Mucosa of rectum (tissue), 2 donors: ENCODE data around the gene PIAS4.

Experiments used
- H3K27ac ChIP-seq, 2 donors: one replicate each; pipeline ENCODE4 v1.7.0; 2013; ENCODE audit warnings: inconsistent platforms in 2 of 2, low read depth in 2 of 2, low read length in 2 of 2
- H3K27me3 ChIP-seq, 2 donors: one replicate each; pipeline ENCODE4 v1.7.0; 2013; ENCODE audit warnings: low read length in 2 of 2; ENCODE audit not compliant: control insufficient read depth in 2 of 2, insufficient read depth in 2 of 2
- H3K36me3 ChIP-seq, 2 donors: one replicate each; pipeline ENCODE4 v1.7.0; 2013; ENCODE audit warnings: low read length in 2 of 2; ENCODE audit not compliant: control insufficient read depth in 2 of 2, insufficient read depth in 2 of 2
- H3K4me1 ChIP-seq, 2 donors: one replicate each; pipeline ENCODE4 v1.7.0; 2013; ENCODE audit warnings: low read length in 2 of 2, mild to moderate bottlenecking in 1 of 2; ENCODE audit not compliant: control insufficient read depth in 2 of 2, insufficient read depth in 2 of 2
- H3K4me3 ChIP-seq, 2 donors: one replicate each; pipeline ENCODE4 v1.7.0; 2013; ENCODE audit warnings: low read length in 2 of 2
- H3K9ac ChIP-seq, 2 donors: one replicate each; pipeline ENCODE4 v1.7.0; 2013; ENCODE audit warnings: low read length in 2 of 2, low read depth in 1 of 2, mild to moderate bottlenecking in 1 of 2
- H3K9me3 ChIP-seq, 2 donors: one replicate each; pipeline ENCODE4 v1.7.0; 2013; ENCODE audit warnings: low read length in 2 of 2; ENCODE audit not compliant: control insufficient read depth in 2 of 2
- donor health status: healthy.
- donor health status: Normal muscosa, but diverticular disease.

Gene PIAS4

DNA sequence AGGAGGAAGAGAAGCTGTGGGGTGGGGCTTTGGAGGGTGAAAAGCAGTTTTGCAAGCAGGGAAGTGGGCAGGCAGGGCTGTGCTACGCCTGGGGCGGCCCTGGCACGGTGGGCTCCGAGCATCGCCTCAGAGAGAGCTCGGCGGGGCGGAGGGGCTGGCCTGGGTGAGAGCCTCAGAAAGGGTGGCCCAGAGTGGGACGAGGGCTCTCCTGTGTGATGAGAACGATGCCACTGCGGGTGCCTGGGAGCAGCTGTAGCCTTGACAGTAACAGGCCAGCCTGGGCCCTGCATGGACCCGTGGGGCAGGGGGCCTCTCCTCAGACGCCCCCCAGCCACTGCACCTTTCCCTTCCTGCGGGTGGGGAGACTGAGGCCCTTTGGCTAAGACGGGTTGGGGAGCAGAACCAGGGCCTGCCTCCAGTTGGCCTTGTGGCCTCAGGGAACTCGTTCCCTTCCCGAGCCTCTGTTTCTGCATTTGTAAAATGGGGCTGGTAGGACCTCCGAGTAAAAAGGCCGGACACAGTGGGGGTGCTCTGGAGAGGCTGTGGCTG lies 27.6 kb downstream of the PIAS4 start:
- no peaks in the 10 kb centered on the region for H3K9me3 ChIP-seq
- H3K27me3 ChIP-seq: no peaks in the 10 kb centered on the region
- H3K36me3 ChIP-seq: peaks cover 24 to 39% of the 10 kb centered on the region in 2 donors
- H3K4me1 ChIP-seq: no peaks in the 10 kb centered on the region
- no peak overlapping the region for H3K27ac ChIP-seq
- no peak overlapping the region for H3K4me3 ChIP-seq
- no peak overlapping the region for H3K9ac ChIP-seq

DNA sequence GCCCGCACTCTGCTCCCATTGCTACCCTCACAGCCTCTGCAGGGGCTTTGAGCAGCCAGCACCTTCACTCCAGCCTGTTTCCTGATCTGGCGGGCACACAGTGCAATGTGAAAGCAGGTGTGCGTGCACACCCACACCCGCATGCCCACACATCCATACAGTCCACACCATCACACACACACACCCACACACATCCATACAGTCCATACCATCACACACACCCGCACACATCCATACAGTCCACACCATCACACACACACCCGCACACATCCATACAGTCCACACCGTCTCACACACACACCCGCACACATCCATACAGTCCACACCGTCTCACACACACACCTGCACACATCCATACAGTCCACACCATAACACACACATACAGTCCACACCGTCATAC lies 28.0 kb downstream of the PIAS4 start:
- Histone ChIP-seq H3K9ac (no peak overlapping the region), H3K36me3 (peaks cover 24 to 41% of the 10 kb centered on the region in 2 donors)

GRCh38 chr19:4036576-4037300 lies 29.2 kb downstream of the PIAS4 start:
- Histone ChIP-seq H3K27me3 (no peaks in the 10 kb centered on the region), H3K4me1 (no peaks in the 10 kb centered on the region), H3K9ac (no peak overlapping the region), H3K4me3 (no peak overlapping the region), H3K27ac (no peak overlapping the region), H3K9me3 (no peaks in the 10 kb centered on the region), H3K36me3 (peaks cover 24 to 39% of the 10 kb centered on the region in 2 donors)

More for the DNA sequence above, 28.0 kb downstream of the PIAS4 start:
- H3K27ac ChIP-seq: no peak overlapping the region
- no peaks in the 10 kb centered on the region for H3K9me3 ChIP-seq
- no peaks in the 10 kb centered on the region for H3K27me3 ChIP-seq
- no peaks in the 10 kb centered on the region for H3K4me1 ChIP-seq
- H3K4me3 ChIP-seq: no peak overlapping the region

DNA sequence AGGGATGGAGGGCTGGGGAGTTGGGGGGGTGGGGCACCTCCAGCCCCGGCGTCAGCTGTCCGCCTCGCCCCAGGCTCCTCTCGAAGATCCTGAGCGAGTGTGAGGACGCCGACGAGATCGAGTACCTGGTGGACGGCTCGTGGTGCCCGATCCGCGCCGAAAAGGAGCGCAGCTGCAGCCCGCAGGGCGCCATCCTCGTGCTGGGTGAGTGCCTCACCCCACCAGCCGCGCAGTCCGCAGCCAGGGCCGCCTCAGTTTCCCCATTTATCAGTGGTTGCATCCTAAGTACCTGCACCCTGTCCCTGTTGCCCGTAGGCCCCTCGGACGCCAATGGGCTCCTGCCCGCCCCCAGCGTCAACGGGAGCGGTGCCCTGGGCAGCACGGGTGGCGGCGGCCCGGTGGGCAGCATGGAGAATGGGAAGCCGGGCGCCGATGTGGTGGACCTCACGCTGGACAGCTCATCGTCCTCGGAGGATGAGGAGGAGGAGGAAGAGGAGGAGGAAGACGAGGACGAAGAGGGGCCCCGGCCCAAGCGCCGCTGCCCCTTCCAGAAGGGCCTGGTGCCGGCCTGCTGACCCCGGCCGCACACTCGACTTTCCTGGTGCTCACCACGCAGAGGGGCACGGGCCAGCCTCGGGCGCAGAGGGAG lies 29.9 kb downstream of the PIAS4 start:
- no peaks in the 10 kb centered on the region for H3K27me3 ChIP-seq
- peaks cover 0 to 3% of the 10 kb centered on the region in 2 donors for H3K4me1 ChIP-seq
- no peak overlapping the region for H3K27ac ChIP-seq
- no peak overlapping the region for H3K9ac ChIP-seq
- peaks cover 30 to 41% of the 10 kb centered on the region in 2 donors for H3K36me3 ChIP-seq
- H3K4me3 ChIP-seq: no peak overlapping the region
- no peaks in the 10 kb centered on the region for H3K9me3 ChIP-seq

- Histone ChIP-seq H3K9ac (no peak overlapping the region), H3K36me3 (peaks cover 30 to 35% of the 10 kb centered on the region in 2 donors), H3K4me3 (no peak overlapping the region), H3K4me1 (peaks cover 0 to 8% of the 10 kb centered on the region in 2 donors), H3K27ac (no peak overlapping the region), H3K27me3 (no peaks in the 10 kb centered on the region), H3K9me3 (no peaks in the 10 kb centered on the region)
Measured at GRCh38 chr19:4038057-4038456, 30.5 kb downstream of the PIAS4 start.

- peaks cover 0 to 8% of the 10 kb centered on the region in 2 donors for H3K4me1 ChIP-seq
- peaks cover 27 to 28% of the 10 kb centered on the region in 2 donors for H3K36me3 ChIP-seq
- no peak overlapping the region for H3K4me3 ChIP-seq
- no peak overlapping the region for H3K27ac ChIP-seq
- H3K27me3 ChIP-seq: no peaks in the 10 kb centered on the region
- no peaks in the 10 kb centered on the region for H3K9me3 ChIP-seq
- no peak overlapping the region for H3K9ac ChIP-seq
Measured at GRCh38 chr19:4038661-4039423, 31.3 kb downstream of the PIAS4 start.

DNA sequence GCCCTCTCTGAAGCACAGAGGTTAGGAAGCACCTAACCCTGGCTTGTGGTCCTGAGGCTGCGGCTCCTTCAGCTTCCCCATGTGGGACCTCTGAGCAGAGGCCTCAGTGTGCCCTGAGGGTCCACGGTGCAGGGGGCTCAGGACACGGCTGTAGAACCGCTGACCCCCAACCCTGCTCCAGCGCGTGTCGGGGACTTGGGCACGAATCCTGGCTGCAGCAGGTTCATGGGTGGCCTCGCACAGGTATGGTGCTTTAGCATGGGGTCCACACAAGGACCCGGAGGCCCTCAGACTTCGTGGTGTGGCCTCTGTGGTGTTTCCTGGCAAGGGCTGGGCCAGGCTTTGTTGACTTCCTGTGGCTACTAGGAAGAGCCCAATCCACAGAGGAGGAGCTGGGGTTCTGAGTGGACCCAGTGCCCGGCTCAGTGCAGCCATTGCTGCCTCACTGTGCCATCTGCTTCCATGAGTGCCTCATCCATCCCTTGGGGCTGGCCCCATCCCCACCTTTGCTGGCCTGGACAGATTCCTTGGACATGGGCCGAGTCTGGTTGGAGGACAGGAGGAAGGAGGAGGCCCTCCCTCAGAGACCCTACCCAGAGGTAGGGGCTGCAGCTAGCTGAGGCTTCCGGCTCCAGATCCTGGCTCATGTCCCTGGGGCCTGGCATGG lies 34.7 kb downstream of the PIAS4 start:
- Histone ChIP-seq H3K4me3 (no peak overlapping the region), H3K36me3 (peaks cover 9 to 15% of the 10 kb centered on the region in 2 donors), H3K9ac (no peak overlapping the region), H3K4me1 (peaks cover 0 to 8% of the 10 kb centered on the region in 2 donors), H3K27ac (peak overlapping the region; percentile 38 to 42), H3K27me3 (no peaks in the 10 kb centered on the region), H3K9me3 (no peaks in the 10 kb centered on the region)

DNA sequence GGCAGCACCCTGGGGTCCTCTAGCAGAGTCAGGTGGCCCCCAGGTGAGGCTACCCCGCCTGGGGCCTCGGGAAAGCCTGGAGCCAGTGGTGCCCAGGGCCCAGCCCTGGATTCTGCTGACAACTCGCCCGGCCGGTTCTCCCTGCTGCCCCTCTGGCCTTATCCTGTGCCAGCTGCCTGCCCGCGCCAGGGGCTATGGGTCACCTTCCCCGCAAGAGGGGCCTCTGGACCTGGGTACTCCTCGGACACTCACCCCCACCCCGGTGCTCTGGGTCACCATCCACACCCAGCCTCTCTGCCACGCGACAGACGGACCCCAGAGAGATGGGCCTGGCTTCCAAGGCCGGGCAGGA lies 35.2 kb downstream of the PIAS4 start:
- peaks cover 7 to 15% of the 10 kb centered on the region in 2 donors for H3K36me3 ChIP-seq
- peak overlapping the region in 1 of 2 donors; percentile 26 for H3K9ac ChIP-seq
- no peaks in the 10 kb centered on the region for H3K9me3 ChIP-seq
- peaks cover 0 to 8% of the 10 kb centered on the region in 2 donors for H3K4me1 ChIP-seq
- no peak overlapping the region for H3K4me3 ChIP-seq
- peak overlapping the region; percentile 38 to 42 for H3K27ac ChIP-seq
- H3K27me3 ChIP-seq: no peaks in the 10 kb centered on the region

DNA sequence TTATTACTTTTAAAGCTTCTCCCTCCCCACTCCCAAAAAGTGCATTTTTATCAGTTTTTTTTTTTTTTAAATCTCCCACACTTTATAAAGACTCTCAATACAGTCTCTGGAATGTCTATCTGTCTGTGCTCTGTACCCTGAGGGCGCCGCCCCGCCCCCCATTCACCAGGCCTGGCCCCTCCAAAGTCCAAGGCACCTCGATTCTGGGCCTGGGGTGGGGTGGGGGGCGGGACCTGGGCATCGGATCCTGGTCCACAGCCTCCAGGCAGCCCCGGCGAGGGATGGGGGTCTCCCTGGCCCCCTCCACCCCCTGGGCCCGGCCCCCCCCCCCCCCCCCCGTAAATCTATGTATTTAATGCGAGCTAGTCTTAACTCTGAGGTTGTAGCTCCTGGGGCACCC lies 35.9 kb downstream of the PIAS4 start:
- Histone ChIP-seq H3K36me3 (peaks cover 11 to 21% of the 10 kb centered on the region in 2 donors), H3K27ac (no peak overlapping the region), H3K4me3 (no peak overlapping the region), H3K9me3 (no peaks in the 10 kb centered on the region), H3K27me3 (no peaks in the 10 kb centered on the region), H3K4me1 (peaks cover 0 to 8% of the 10 kb centered on the region in 2 donors), H3K9ac (no peak overlapping the region)
